Uterus (tissue), 2 donors: ENCODE data around the gene IBA57.

Experiments
- CTCF ChIP-seq, 4 experiments: fragments of 200-600 bp in 2 of 4; fragments of 450-650 bp in 2 of 4; sonication (generic) in 2 of 4; IDR thresholded peaks; one replicate each; pipeline ENCODE4 v1.5.1; 2016 to 2019; ENCODE audit warnings: antibody characterized with exemption in 4 of 4, mild to moderate bottlenecking in 2 of 4, moderate library complexity in 1 of 4
- POLR2A ChIP-seq, 2 donors: fragments of 450-650 bp; IDR thresholded peaks; one replicate each; pipeline ENCODE4 v1.6.1; 2016; ENCODE audit warnings: antibody characterized with exemption in 2 of 2, mild to moderate bottlenecking in 1 of 2, moderate library complexity in 1 of 2

DNA sequence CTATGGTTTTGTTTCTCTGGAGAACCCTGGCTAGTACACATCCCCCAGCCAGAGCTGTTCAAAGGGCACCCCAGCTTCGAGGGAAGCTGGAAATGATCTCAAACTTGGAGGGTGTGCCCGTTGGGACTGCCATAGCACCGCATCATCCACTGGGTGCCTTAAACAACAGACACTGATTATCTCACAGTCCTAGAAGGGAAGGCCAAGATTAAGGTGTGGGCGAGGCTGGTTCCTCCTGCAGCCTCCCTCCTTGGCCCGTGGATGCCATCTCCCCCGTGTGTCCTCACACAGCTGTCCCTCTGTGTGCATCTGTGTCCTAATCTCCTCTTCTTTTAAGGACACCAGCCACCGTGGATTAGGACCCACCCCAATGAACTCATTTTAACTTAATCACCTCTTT, 4.2 kb upstream of the IBA57 start:
- no peak for TF ChIP-seq CTCF (IDR thresholded peaks at IDR 0.05)
- TF ChIP-seq POLR2A (IDR thresholded peaks at IDR 0.05), result no peak
